ENCODE results near the gene TRPM5.

Gene TRPM5

DNA sequence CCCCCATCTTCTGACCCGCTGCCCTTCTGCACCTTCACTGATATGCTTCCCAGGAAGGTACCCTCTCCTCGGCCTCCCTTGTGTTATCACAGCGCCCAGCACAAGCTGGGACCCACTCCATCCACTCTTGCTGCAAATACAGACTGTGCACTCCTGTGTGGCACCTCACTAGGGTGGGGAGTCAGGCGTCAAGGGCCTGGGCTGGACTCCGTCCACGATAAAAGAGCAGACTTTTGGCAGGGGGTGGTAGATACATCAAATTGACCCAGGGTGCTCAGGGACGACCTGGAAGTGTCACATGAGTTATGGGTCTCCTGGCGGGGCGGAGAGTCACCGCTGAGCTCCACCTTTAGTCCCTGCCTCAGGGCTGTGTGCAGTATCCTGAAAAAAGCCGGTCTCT lies 908 bp downstream of the TRPM5 start:
- Histone ChIP-seq H3K27ac (replicated peaks) (no peak overlapping the region), H3K27me3 (ENCODE audit: insufficient read depth, poor library complexity, severe bottlenecking) (peaks cover 24% of the 10 kb centered on the region), H3K4me3 (replicated peaks; ENCODE audit: insufficient read depth, low read length) (no peak overlapping the region)
- TF ChIP-seq GABPA (IDR thresholded peaks at IDR 0.05; ENCODE audit: low read depth) (no peak), REST (IDR thresholded peaks at IDR 0.05; ENCODE audit: insufficient replicate concordance, low read depth) (no peak), POLR2AphosphoS5 (IDR thresholded peaks at IDR 0.05; ENCODE audit: low read depth) (no peak), SPI1 (IDR thresholded peaks at IDR 0.05; ENCODE audit: borderline replicate concordance, low read depth) (no peak), CTCF (IDR thresholded peaks at IDR 0.05; ENCODE audit: insufficient read depth, low read length) (no peak)
- DNase-seq (ENCODE audit: low read depth in 1 of 2, low spot score in 1 of 2): no peak

DNA sequence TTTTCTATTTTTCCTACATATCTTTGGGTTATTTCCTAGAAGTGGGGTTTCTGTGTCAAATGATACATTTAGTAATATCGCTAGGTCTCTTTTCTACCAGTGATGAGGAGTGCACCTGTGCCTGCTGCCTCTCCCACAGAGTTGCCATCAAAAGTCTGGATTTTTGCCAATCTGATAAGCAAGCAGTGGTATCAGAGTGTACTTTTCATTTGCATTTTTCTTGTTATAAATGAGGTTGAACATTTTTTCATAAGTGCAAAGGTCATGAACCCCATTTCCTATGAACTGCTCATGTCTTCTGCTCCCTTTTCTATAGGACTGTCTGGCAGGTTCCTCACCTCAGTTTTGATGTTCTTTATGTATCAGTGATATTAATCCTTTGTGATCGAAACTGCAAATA lies 1.7 kb downstream of the TRPM5 start:
- Histone ChIP-seq H3K4me3 (replicated peaks; ENCODE audit: insufficient read depth, low read length) (no peak overlapping the region), H3K27me3 (ENCODE audit: insufficient read depth, poor library complexity, severe bottlenecking) (peaks cover 24% of the 10 kb centered on the region), H3K27ac (replicated peaks) (no peak overlapping the region)
- TF ChIP-seq CTCF (IDR thresholded peaks at IDR 0.05; ENCODE audit: insufficient read depth, low read length) (no peak), REST (IDR thresholded peaks at IDR 0.05; ENCODE audit: insufficient replicate concordance, low read depth) (no peak), SPI1 (IDR thresholded peaks at IDR 0.05; ENCODE audit: borderline replicate concordance, low read depth) (no peak), POLR2AphosphoS5 (IDR thresholded peaks at IDR 0.05; ENCODE audit: low read depth) (no peak), GABPA (IDR thresholded peaks at IDR 0.05; ENCODE audit: low read depth) (no peak)
- no peak for DNase-seq (ENCODE audit: low read depth in 1 of 2, low spot score in 1 of 2)

DNA sequence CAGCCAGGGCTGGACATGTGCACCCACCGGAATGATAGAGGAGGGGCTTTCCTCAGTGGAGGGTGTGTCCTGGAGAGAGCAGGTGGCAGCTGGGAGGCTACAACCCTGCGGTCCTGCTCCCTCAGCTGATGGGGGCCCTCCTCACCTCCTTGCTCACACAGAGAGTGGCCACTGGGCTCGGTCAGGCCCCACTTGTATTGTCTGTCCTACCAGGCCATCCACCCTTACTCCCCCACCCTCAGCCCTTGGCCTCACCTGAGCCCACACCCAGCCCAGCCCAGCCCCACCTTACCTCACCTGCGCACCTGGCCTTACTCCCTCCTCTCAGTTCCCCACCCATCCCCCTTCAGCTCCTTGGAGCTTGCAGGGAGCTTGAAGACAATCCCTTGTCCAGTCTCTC lies 3.1 kb downstream of the TRPM5 start:
- no peak for DNase-seq (ENCODE audit: low read depth in 1 of 2, low spot score in 1 of 2)
- no peak overlapping the region for H3K27ac ChIP-seq (replicated peaks)
- no peak overlapping the region for H3K4me3 ChIP-seq (replicated peaks; ENCODE audit: insufficient read depth, low read length)
- TF ChIP-seq SPI1 (IDR thresholded peaks at IDR 0.05; ENCODE audit: borderline replicate concordance, low read depth) (no peak), REST (IDR thresholded peaks at IDR 0.05; ENCODE audit: insufficient replicate concordance, low read depth) (no peak), POLR2AphosphoS5 (IDR thresholded peaks at IDR 0.05; ENCODE audit: low read depth) (no peak), GABPA (IDR thresholded peaks at IDR 0.05; ENCODE audit: low read depth) (no peak), CTCF (IDR thresholded peaks at IDR 0.05; ENCODE audit: insufficient read depth, low read length) (no peak)
- H3K27me3 ChIP-seq (ENCODE audit: insufficient read depth, poor library complexity, severe bottlenecking): peaks cover 24% of the 10 kb centered on the region

All from HL-60 (cell line).